GM19351 (cell line): ENCODE results near the gene NTSR1.

Source experiments
- ATAC-seq: cut with Tn5 transposase; IDR thresholded peaks from one replicate; pipeline ENCODE4 v1.9.1; 2021; ENCODE audit warnings: mild to moderate bottlenecking, moderate library complexity; ENCODE audit not compliant: unreplicated experiment

NTSR1 gene

DNA sequence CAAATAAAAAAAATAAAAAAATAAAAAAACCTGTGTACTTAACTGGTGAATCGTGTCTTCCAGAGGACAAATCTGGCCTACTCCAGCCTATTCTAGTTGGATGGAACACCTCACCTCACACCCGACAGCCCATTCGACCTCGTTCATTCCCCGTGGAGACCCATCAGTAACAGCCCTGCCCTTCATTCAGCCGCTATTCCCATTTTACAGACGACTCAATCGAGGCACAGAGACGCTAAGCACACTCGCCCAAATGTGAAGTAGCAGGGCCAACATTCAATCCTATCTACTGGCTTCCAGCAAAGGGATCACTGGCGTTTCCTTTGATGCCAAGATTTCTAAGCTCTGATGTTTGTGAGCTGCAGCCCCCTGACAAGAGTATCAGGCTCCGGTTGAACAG is 1.8 kb upstream of the NTSR1 start:
- ATAC-seq = no peak

DNA sequence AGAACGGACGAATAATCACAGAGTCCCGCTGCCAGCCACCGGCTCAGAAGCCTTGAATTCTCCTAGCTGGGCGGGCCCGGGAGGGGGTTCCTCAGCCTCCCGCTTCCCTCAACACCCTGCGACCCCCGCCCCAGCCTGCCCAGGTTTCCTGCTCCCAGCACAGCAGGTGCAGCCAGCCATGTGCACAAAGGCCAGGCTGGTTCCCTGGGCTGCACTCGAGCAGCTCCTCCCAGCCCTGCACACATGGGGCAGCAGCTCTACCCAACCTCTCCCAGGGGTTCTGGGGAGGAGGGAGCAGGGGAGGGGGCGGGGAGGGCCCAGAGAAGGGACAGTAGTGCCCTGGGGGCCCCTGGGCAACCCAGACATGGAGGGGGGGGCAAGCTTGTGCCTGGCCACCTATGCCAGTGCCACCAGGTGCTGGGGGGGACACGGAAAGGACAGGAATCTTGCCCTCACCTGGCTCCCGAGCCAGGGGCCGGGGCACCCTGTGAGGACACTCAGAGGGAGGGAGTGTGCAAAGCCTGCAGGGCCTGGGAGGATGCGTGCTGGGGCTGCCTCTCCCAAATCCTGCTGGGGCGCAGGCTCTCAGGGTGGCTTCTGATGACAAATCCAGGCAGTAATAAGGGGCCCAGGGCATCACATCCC is 1.2 kb upstream of the NTSR1 start:
- no peak for ATAC-seq

DNA sequence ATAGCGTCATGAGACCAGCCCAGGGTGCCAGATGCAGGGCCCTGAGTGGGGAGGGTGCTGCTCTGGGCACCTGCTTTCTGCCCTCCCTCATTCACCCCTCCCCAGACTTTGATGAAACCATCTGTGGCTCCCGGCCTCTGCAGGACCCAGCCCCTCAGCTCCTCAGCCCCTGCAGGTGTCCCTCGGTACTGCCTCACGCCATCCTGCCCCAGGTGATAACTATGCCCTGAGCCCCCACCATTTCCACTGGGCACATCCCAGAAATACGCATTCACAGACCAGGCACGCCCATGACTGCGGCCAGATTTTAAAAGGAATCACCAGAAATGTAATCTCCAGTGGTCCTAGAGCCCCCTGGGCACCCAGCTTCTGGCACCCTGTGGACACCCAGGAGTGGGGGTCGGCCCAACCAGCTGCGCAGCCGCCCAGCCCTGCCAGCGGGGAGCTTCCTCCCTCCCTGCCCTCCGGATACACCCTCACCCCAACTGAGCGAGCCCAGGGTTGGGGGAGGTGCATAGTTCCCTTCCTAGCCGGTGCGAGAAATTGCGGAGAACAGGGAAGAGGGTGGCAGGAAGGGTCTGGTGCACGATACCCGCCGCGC is 615 bp upstream of the NTSR1 start:
- no peak for ATAC-seq

DNA sequence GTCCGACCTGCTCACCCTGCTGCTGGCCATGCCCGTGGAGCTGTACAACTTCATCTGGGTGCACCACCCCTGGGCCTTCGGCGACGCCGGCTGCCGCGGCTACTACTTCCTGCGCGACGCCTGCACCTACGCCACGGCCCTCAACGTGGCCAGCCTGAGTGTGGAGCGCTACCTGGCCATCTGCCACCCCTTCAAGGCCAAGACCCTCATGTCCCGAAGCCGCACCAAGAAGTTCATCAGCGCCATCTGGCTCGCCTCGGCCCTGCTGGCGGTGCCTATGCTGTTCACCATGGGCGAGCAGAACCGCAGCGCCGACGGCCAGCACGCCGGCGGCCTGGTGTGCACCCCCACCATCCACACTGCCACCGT is 885 bp downstream of the NTSR1 start:
- no peak for ATAC-seq

DNA sequence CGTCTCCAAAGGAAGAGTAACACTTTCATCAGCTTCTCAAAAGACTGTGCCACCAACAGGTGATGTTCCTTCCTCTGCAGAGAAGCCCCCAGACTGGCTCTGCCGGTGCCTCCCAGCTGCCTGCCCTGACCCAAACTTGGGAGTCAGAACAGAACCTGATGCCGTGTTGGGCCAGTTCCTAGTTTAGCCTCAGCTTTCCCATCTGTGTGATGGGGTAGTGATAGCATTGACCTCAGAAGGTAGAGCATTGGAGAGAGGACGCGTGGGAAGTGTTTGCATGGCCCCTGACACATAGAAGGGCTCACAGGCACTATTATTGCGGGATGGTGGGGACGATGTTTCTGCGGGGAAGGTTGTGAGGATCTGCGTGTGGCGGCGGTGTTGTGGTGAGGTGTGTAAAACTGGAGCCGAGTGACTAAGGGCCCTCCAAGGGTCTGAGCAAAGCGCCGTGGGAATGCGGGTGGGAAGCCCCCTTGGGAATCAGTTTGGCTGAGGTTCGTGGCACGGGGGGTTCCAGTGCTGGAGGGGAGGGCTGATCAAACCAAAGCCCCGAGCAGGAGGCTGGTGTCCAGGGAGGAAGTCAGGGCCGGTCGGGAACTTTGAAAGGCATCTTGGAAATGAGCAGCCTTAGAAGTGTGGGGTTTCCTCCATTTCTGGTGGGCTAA is 1.7 kb downstream of the NTSR1 start:
- ATAC-seq = no peak

DNA sequence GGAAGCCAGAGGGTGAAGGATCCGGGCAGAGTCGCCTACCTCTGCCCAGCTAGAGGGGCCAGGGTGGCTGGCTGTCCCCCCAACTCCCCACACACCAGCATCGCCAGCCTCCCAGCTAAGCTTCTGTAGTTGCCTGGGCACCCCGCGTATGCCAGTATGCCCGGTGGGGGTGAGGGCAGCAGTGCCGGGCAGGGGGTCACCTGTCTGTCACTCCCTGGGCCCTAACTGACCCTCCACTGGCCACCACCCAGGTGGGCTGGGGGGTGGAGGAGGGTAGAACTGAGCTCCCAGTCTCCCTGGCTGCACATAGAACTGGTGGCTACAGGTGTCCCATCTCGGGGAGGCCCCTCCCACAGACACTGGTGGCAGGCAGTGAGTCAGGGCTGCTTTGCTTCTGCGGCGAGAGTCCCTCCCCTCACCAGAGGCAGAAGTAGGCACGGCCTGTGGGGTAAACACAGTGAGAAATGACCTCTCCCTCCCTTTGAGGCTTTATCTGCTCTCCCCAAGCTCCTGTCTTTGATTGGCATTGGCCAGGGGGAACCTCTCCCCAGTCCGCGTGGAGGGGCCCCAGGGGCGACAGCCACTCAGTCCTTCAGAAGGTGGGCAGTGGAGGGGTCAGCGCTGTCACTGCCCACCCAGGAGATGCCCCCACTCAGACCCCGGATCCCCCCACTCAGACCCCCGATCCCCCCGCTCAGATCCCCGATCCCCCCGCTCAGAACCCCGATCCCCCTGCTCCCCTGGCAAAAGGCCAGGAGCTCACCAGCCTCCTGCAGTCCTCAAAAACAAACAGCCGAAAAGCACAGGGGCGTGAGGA is 2.5 kb downstream of the NTSR1 start:
- no peak for ATAC-seq

DNA sequence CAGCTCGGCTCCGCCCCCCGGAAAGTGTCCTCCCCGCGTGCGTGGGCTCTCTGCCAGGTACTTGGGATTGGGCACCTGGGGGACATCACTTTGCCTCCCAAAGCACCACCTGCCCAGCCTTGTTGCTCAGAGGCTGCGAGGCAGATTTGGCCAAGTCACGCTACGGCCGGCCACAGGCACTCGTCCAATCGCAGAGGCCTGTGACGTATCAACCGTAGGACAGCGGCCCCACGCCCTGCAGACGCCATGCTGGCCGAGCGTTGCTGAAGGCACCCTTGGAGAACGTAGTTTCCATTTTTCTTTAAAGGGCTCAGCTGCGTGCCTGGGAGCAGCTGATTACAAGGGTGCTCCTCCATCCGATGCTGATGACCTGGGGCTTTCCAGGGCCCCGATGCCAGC is 3.1 kb downstream of the NTSR1 start:
- no peak for ATAC-seq

DNA sequence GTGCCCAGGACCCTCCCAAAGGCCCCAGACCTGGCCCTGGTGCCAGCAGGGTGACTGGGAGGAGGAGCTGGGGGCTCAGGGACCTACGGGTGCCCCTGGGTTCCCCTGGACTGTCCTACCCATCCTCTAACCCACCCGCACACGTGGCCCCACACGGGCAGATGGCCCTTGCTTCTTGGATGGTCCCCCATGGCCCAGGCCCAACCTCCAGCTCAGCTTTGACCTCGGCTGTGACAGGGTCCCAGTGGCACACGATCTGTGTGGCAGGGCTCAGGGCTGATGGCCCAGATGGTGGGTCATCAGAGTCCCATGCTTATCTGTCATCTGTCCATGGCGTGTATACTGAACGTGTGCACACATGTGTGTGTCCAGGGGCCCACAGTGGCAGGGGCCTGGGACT is 4.0 kb downstream of the NTSR1 start:
- ATAC-seq = no peak

DNA sequence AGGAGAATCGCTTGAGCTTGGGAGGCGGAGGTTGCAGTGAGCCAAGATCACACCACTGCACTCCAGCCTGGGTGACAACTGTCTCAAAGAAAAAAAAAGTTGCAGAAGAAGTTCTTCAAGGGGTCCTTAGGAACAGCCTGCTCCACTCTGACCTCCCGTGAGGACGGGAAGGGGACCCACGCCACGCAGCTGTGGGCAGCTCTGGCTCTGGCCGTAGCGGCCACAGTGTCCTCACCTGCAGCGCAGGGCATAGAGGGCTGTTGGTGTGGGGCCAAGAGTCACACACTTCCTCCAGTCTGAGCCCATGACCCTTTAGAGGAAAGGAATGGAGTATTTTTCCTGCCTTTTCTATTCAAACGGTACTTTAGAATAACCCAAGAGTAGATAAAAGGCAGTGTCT is 5.4 kb downstream of the NTSR1 start:
- no peak for ATAC-seq

DNA sequence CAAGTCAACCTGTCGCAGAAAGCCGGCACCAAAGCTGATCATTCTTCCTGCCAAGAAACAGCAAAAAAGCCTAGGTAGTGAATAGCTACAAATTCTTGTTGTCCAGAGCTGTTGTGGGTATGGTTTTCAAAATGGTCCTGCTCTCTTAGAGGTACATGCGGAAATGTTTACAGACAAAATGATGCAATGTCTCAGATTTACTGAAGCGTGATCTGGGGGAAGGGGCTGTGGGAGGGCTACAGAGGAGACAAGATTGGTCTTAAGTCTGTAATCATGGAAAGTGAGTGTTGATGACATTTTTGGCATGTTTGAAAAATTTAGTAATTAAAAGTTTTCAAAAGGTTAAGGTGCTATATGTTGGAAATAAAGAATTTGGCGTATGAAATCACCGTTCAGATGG is 6.2 kb downstream of the NTSR1 start:
- ATAC-seq = no peak

DNA sequence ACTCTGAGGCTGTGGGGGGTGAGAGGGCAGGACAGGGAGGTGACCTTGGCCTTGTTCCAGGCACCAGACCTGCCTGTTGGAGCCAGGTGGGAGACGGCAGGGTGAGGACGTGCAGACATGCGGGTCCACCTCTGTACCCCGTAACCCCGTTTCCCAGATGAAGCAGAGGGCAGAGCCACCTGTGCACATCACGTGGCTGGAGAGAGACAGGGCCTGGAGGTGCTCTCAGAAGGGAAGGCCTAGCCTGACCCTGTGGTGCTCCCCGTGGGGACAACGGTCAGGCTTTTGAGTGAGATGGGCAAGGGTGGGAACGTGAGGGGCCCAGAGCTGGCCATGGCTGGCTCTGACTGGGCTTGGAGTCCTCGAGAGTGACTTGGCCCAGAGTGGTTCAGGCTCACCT is 6.6 kb downstream of the NTSR1 start:
- ATAC-seq = no peak

DNA sequence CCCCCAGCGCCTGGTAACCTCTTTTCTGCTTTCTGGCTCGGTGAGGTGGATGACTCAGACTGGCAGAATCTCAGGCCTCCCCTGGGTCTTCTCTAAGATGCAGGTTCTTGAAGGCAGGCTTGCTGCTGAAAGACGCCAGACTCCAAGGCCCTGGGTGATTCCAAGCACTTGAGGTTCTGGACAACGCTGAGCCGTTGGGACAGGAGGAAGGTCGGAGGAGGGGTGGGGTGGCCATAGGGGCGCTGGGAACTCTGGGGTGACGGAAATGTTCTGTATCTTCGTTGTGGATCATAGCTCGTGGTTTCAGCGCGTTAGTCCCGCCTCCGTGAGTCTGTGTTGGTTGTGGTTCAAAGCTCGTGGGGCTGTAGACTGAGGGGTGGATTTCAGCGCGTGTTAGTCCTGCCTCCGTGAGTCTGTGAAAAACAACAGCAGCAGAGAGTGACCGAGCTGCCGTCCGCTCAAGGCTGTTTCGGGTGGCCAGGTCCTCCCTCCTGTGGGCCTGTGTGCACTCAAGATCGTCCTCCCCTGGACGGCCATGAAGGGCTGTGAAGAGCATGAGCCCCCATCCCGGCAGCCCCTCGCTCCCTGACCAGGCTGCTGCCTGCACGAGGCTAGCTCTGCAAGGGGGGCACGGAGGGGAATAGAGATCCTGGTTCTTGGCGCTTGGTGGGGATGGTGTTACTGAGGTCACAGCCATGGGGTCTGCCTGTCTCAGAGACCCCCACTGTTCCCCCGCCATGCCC is 7.7 kb downstream of the NTSR1 start:
- no peak for ATAC-seq

DNA sequence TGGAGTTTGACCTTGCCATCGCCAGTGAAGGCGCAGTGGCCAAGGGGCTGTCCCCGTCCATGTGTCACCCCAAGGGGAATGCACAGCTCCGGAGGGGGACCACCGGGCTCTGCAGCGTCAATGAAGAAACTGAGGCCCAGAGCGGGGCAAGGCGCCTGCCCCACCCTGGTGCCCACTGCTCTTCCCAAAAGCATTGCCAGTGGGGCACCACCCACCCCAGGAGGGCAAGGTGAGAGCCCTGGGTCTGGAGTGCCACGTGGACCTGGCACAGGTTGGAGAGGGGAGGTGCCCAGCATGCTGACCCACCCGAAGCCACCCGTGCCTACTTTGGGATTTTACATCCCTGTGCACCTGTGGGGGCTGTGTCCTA is 8.3 kb downstream of the NTSR1 start:
- no peak for ATAC-seq

DNA sequence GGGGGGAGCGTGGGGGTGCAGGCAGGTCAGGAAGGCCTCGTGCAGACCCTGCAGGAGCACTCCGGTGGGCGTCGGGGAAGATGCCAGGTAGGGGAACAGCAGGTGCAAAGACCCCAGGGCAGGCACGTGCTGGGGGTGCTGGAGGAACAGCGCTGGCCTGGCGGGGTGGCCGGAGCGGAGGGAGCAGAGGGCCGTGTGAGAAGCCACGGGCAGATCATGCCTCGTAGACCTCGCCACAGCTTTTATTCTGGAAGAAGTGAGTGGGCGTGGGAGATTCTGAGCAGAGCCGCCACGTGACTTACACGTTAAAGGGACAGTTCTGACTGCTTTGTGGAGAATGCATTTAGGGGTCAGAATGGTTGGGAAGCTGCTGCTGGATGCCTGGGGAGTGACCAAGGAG is 9.3 kb downstream of the NTSR1 start:
- no peak for ATAC-seq

DNA sequence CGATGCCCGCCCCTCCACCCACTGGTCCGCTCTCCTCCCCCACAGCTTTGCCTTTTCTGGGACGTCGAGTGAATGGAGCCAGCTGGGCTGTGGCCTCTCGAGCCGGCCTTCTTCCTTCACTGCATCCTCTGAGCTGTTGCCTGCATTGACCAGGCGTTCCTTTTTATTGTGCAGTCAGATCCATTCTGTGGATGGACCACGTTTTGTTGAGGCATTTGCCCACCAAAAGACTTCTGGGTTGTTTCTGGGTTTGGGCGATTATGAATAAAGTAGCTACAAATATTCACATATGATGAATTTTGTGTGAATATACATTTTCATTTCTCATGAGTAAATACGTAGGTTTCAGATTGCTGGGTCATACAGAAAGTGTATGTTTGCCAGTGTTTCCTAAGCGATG is 9.9 kb downstream of the NTSR1 start:
- ATAC-seq = no peak

DNA sequence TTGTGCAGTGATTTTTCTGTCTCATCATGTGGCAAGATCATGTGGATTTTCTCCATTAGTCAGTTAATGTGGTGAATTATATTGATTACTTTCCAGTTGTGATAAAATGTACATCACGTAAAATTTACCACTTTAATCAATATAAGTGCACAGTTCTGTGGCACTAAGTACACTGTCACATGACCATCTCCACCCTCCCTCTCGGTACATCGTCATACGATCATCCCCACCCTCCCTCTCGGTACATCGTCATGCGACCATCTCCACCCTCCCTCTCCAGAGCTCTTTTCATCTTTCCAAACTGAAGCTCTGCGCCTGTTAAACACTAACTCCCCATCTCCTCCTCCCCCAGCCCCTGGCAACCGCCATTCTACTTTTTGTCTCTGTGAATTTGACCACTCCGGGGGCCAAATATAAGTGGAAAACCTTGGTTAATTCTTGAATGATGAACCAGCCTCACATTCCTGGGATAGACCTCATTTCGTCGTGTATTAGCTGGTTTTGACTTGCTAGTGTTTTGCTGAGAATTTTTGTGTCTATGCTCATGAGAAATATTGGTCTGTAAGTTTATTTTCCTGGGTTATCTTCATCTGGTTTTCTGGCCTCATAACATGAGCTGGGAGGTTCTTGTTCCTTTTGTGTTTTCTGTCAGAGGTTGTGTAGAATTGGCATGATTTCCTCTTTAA is 10.8 kb downstream of the NTSR1 start:
- ATAC-seq = no peak

DNA sequence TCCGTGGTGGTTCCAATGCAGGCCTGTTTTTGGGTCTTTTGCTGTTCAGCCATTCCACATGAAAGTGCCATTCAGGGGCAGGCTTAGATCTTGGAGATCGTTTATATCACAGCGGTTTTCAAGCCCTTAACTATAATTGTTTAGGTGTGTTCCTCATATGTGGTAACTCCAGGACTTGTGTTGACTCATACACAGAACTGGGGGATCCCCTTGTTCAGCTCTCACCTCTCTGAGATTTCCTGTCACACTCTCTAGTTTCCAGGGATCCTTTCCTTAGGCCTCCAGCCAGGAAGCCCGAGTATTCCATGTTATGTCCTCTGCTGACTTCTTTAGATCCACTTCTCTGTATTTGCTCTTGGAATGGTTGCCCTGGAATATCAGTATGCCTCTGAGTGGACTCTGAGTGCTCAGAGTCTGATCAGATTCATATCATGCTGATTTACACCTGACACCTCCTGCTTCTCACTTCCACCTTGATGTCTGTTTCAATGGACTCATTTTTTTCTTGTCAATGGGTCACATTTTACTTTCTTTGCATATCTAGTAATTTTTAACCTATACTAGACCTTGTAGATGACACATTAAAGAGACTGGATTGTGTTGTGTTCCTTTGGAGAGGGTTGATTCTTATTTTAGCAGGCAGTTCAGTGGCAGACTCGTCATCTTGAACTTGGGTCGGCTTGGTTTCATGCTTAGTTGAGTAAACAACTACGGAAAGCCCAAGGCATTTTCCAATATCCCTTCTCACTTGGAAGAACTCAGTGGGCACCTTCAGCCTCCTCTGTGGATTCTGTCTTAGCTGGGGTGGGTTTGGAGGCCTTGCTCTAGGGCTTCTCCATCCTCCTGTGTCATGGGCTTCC is 13.1 kb downstream of the NTSR1 start:
- no peak for ATAC-seq

DNA sequence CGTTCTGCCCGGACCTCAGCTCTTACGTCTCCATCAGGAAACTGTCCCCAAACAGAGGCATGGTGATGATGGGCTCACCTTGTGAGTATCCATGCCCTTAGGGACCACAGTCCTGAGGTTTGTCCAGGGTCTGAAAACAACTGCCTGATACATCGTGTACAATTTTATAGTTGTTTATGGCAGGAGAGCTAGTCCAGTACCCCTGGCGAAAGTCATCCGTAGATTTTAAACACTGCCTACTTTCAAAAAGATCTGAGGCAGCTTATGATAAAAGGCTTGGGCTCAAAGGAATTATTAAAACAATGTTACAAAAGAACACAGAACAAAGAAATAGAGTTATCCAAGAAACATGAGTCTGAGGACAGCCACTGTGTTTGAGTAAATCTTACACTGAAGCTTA is 14.0 kb downstream of the NTSR1 start:
- no peak for ATAC-seq

DNA sequence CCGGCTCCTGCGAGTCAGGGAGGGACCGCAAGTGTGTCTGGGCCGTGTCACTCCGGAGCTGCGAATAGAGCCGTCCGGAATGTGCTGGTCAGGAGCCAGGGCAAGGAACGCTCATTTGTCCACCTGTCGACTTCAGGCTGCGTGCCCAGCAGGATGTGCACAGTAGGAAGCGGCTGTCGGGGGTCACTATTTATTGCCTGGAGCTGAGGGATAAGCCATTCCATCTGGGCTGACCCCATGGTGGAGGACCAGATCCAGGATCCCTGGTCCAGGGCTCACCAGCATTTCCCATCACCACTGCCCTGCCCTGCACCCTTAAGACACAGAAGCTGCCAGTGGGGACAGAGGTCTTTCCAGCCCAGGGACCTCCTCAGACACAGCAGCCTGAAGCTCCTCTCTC is 14.7 kb downstream of the NTSR1 start:
- no peak for ATAC-seq
